Measurements from ENCODE around the gene PCK2. TPM values are rescaled to one million over a fixed set of nuclear protein-coding genes. Genes with fewer than 3 reads are reported as not detected.

The PCK2 gene
- total and polyA plus RNA-seq, 2 of the 13 experiments (the other 11 are each of a cell fraction or from before 2014, with no cell fraction given): 129 to 272 TPM

DNA sequence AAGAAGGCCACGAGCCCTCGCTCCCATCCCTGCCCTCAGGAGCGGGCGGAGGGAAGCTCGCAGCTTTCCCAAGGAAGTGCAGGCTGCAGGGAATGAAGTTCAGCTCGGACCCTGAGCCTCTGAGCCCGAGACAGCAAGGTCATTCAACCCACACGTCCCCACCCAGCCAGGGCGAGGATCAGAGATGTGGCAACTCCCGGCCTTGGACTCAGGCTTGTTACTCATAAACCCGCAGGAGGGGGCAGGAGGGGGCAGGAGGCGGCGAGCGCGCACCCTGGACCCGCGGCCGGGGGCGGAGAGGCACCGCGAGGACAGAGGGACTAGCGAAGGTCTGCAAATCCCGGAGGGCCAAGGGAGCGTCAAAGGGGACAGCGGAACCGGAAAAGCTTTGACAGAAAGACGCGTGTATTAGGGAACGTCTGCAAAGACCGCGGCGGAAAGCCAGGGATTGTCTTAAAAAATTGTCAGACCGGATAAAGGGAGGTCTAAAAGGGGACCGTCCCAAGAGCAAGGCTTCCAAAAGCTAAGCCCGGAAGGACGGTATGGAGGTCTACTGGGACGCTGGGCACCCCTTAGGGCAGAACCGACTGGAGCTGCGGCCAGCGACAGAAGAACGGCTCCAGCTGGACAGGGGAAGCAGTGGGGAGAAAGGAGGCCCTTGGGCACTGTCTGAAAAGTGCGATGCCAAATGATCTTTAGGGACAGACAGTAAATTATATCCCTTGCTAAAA lies 19.9 kb downstream of the PCK2 start (continued):
- no peak for TF ChIP-seq CHCHD3 (CRISPR knock-in tag; IDR thresholded peaks at IDR 0.05)
- TF ChIP-seq, protein P1, sequence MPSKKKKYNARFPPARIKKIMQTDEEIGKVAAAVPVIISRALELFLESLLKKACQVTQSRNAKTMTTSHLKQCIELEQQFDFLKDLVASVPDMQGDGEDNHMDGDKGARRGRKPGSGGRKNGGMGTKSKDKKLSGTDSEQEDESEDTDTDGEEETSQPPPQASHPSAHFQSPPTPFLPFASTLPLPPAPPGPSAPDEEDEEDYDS (CRISPR knock-in tag; IDR thresholded peaks at IDR 0.05): peak; percentile 93
- TF ChIP-seq DNMT1 (CRISPR knock-in tag; IDR thresholded peaks at IDR 0.05): 0 out of 2 replicates have a peak, but pooled peaks have one; percentile 23
- TF ChIP-seq ZNF678 (CRISPR knock-in tag; IDR thresholded peaks at IDR 0.05): 0 out of 2 replicates have a peak, but pooled peaks have one; percentile 81
- TF ChIP-seq, protein P2, sequence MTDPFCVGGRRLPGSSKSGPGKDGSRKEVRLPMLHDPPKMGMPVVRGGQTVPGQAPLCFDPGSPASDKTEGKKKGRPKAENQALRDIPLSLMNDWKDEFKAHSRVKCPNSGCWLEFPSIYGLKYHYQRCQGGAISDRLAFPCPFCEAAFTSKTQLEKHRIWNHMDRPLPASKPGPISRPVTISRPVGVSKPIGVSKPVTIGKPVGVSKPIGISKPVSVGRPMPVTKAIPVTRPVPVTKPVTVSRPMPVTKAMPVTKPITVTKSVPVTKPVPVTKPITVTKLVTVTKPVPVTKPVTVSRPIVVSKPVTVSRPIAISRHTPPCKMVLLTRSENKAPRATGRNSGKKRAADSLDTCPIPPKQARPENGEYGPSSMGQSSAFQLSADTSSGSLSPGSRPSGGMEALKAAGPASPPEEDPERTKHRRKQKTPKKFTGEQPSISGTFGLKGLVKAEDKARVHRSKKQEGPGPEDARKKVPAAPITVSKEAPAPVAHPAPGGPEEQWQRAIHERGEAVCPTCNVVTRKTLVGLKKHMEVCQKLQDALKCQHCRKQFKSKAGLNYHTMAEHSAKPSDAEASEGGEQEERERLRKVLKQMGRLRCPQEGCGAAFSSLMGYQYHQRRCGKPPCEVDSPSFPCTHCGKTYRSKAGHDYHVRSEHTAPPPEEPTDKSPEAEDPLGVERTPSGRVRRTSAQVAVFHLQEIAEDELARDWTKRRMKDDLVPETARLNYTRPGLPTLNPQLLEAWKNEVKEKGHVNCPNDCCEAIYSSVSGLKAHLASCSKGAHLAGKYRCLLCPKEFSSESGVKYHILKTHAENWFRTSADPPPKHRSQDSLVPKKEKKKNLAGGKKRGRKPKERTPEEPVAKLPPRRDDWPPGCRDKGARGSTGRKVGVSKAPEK (CRISPR knock-in tag; IDR thresholded peaks at IDR 0.05; ENCODE audit: borderline replicate concordance): no peak
- peak; percentile 93 for TF ChIP-seq HIC2 (CRISPR knock-in tag; IDR thresholded peaks at IDR 0.05; ENCODE audit: low read depth)
- no peak for TF ChIP-seq ZNF558 (CRISPR knock-in tag; IDR thresholded peaks at IDR 0.05; ENCODE audit: borderline replicate concordance)
- TF ChIP-seq, protein P3, sequence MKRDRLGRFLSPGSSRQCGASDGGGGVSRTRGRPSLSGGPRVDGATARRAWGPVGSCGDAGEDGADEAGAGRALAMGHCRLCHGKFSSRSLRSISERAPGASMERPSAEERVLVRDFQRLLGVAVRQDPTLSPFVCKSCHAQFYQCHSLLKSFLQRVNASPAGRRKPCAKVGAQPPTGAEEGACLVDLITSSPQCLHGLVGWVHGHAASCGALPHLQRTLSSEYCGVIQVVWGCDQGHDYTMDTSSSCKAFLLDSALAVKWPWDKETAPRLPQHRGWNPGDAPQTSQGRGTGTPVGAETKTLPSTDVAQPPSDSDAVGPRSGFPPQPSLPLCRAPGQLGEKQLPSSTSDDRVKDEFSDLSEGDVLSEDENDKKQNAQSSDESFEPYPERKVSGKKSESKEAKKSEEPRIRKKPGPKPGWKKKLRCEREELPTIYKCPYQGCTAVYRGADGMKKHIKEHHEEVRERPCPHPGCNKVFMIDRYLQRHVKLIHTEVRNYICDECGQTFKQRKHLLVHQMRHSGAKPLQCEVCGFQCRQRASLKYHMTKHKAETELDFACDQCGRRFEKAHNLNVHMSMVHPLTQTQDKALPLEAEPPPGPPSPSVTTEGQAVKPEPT (CRISPR knock-in tag; IDR thresholded peaks at IDR 0.05; ENCODE audit: low read depth): peak; percentile 90
- TF ChIP-seq ZIK1 (CRISPR knock-in tag; IDR thresholded peaks at IDR 0.05; ENCODE audit: borderline replicate concordance, low read depth): peak; percentile 98
- TF ChIP-seq ZNF274 (CRISPR knock-in tag; IDR thresholded peaks at IDR 0.05): peak; percentile 68; the same call in 1 of the 2 replicates
- TF ChIP-seq, protein P4, sequence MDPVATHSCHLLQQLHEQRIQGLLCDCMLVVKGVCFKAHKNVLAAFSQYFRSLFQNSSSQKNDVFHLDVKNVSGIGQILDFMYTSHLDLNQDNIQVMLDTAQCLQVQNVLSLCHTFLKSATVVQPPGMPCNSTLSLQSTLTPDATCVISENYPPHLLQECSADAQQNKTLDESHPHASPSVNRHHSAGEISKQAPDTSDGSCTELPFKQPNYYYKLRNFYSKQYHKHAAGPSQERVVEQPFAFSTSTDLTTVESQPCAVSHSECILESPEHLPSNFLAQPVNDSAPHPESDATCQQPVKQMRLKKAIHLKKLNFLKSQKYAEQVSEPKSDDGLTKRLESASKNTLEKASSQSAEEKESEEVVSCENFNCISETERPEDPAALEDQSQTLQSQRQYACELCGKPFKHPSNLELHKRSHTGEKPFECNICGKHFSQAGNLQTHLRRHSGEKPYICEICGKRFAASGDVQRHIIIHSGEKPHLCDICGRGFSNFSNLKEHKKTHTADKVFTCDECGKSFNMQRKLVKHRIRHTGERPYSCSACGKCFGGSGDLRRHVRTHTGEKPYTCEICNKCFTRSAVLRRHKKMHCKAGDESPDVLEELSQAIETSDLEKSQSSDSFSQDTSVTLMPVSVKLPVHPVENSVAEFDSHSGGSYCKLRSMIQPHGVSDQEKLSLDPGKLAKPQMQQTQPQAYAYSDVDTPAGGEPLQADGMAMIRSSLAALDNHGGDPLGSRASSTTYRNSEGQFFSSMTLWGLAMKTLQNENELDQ (CRISPR knock-in tag; IDR thresholded peaks at IDR 0.05; ENCODE audit: borderline replicate concordance): no peak; the same call in 1 of the 2 replicates
- peak; percentile 98 for TF ChIP-seq ELF3 (CRISPR knock-in tag; IDR thresholded peaks at IDR 0.05)
- peak; percentile 71 for TF ChIP-seq ZNF143 (CRISPR knock-in tag; IDR thresholded peaks at IDR 0.05)
- peak; percentile 78 for TF ChIP-seq ZBTB21 (CRISPR knock-in tag; IDR thresholded peaks at IDR 0.05)
- TF ChIP-seq AGO2 (optimal IDR thresholded peaks at IDR 0.05; ENCODE audit: low read depth, low read length): peak; percentile 91
- peak; percentile 97 for TF ChIP-seq ZNF441 (CRISPR knock-in tag; IDR thresholded peaks at IDR 0.05; ENCODE audit: borderline replicate concordance)
- TF ChIP-seq TAF1 (CRISPR knock-in tag; IDR thresholded peaks at IDR 0.05): peak; percentile 90
- TF ChIP-seq NR1H2 (CRISPR knock-in tag; IDR thresholded peaks at IDR 0.05; ENCODE audit: borderline replicate concordance, low read depth): peak; percentile 98; the same call in 1 of the 2 replicates
